SH-SY5Y (cell line): ENCODE measurements around the gene DHRS1.

Experiments
- GATA2 ChIP-seq: IDR thresholded peaks from 2 replicates; pipeline ENCODE4 v1.6.1; 2011; ENCODE audit warnings: mild to moderate bottlenecking, low read depth, low read length
- GATA3 ChIP-seq: IDR thresholded peaks from 2 replicates; pipeline ENCODE4 v1.6.1; 2011; ENCODE audit warnings: low read depth, mild to moderate bottlenecking, low read length, moderate library complexity

The DHRS1 gene

GRCh38 chr14:24271834-24272263 lies 27.7 kb downstream of the DHRS1 start:
- no peak for TF ChIP-seq GATA3
- TF ChIP-seq GATA2 = no peak

GRCh38 chr14:24271134-24271833 lies 28.3 kb downstream of the DHRS1 start, which contains the start of gene RABGGTA:
RABGGTA (minus strand) TSS chr14:24271597; CDS start chr14:24271115, 482 bp downstream.
- TF ChIP-seq GATA3 (no peak), GATA2 (no peak)

GRCh38 chr14:24270537-24271133 lies 28.9 kb downstream of the DHRS1 start:
- TF ChIP-seq GATA2 (no peak), GATA3 (no peak)

- TF ChIP-seq GATA3 = no peak
- TF ChIP-seq GATA2 = no peak
Observed at GRCh38 chr14:24269910-24270536, 29.6 kb downstream of the DHRS1 start.

- no peak for TF ChIP-seq GATA3
- no peak for TF ChIP-seq GATA2
Observed at GRCh38 chr14:24269368-24269767, 30.2 kb downstream of the DHRS1 start.

GRCh38 chr14:24268225-24268624 lies 31.4 kb downstream of the DHRS1 start:
- no peak for TF ChIP-seq GATA2
- no peak for TF ChIP-seq GATA3

GRCh38 chr14:24267516-24267915 lies 32.1 kb downstream of the DHRS1 start:
- no peak for TF ChIP-seq GATA3
- TF ChIP-seq GATA2 = no peak

GRCh38 chr14:24266344-24267244 lies 33.0 kb downstream of the DHRS1 start:
- TF ChIP-seq GATA3 = no peak
- no peak for TF ChIP-seq GATA2

GRCh38 chr14:24264298-24264697 lies 35.3 kb downstream of the DHRS1 start:
- TF ChIP-seq GATA3 = no peak
- TF ChIP-seq GATA2 = no peak

- TF ChIP-seq GATA3 = no peak
- TF ChIP-seq GATA2 = no peak
Observed at GRCh38 chr14:24263848-24264247, 35.7 kb downstream of the DHRS1 start.

GRCh38 chr14:24262821-24263733 lies 36.5 kb downstream of the DHRS1 start, which contains the start of gene TGM1:
TGM1 (minus strand) TSS chr14:24263177; CDS start chr14:24262352, 825 bp downstream.
- TF ChIP-seq GATA3 (no peak), GATA2 (no peak)

GRCh38 chr14:24261969-24262327 lies 37.6 kb downstream of the DHRS1 start:
- TF ChIP-seq GATA2 = no peak
- TF ChIP-seq GATA3 = no peak
